ENCODE results near the gene SLC8B1.
A peak's percentile ranks its signal among the peaks of the same experiment; 100 is the strongest.

The SLC8B1 gene

GRCh38 chr12:113292547-113292946 lies 42.4 kb downstream of the SLC8B1 start:
- no peak for DNase-seq

- no peak for DNase-seq
Observed at GRCh38 chr12:113292091-113292490, 42.8 kb downstream of the SLC8B1 start.

GRCh38 chr12:113291586-113291985 lies 43.3 kb downstream of the SLC8B1 start:
- no peak for DNase-seq

- DNase-seq: peak; percentile 79
Observed at GRCh38 chr12:113290506-113290905, 44.4 kb downstream of the SLC8B1 start.

- no peak for DNase-seq
Observed at GRCh38 chr12:113289361-113289760, 45.5 kb downstream of the SLC8B1 start.

GRCh38 chr12:113287899-113288282 lies 47.0 kb downstream of the SLC8B1 start:
- DNase-seq: no peak

- no peak for DNase-seq
Observed at GRCh38 chr12:113287146-113287898, 47.6 kb downstream of the SLC8B1 start.

- no peak for DNase-seq
Observed at GRCh38 chr12:113286712-113287111, 48.2 kb downstream of the SLC8B1 start.

- DNase-seq: no peak
Observed at GRCh38 chr12:113285679-113286610, 49.0 kb downstream of the SLC8B1 start.

GRCh38 chr12:113284751-113285150 lies 50.2 kb downstream of the SLC8B1 start:
- no peak for DNase-seq

- no peak for DNase-seq
Observed at GRCh38 chr12:113278633-113279032, 56.3 kb downstream of the SLC8B1 start.

- no peak for DNase-seq
Observed at GRCh38 chr12:113278141-113278540, 56.8 kb downstream of the SLC8B1 start.

- no peak for DNase-seq
Observed at GRCh38 chr12:113277511-113277910, 57.4 kb downstream of the SLC8B1 start.

- DNase-seq: no peak
Observed at GRCh38 chr12:113276946-113277500, 57.9 kb downstream of the SLC8B1 start.

GRCh38 chr12:113276306-113276705 lies 58.6 kb downstream of the SLC8B1 start:
- DNase-seq: no peak

GRCh38 chr12:113274848-113275247 lies 60.1 kb downstream of the SLC8B1 start:
- no peak for DNase-seq

- DNase-seq: no peak
Observed at GRCh38 chr12:113273053-113273725, 61.7 kb downstream of the SLC8B1 start.

- DNase-seq: no peak
Observed at GRCh38 chr12:113271853-113272561, 62.9 kb downstream of the SLC8B1 start.

- DNase-seq: no peak
Observed at GRCh38 chr12:113271466-113271852, 63.5 kb downstream of the SLC8B1 start.

GRCh38 chr12:113270709-113271009 lies 64.2 kb downstream of the SLC8B1 start:
- no peak for DNase-seq

- no peak for DNase-seq
Observed at GRCh38 chr12:113269257-113269943, 65.5 kb downstream of the SLC8B1 start.

- no peak for DNase-seq
Observed at GRCh38 chr12:113268621-113269020, 66.3 kb downstream of the SLC8B1 start.
